HG03457 (cell line): Measurements from ENCODE around the gene GLCE.

Experiments used
- ATAC-seq: cut with Tn5 transposase; IDR thresholded peaks from one replicate; pipeline ENCODE4 v1.9.1; 2021; ENCODE audit warnings: moderate number of reproducible peaks; ENCODE audit not compliant: unreplicated experiment

GLCE gene

DNA sequence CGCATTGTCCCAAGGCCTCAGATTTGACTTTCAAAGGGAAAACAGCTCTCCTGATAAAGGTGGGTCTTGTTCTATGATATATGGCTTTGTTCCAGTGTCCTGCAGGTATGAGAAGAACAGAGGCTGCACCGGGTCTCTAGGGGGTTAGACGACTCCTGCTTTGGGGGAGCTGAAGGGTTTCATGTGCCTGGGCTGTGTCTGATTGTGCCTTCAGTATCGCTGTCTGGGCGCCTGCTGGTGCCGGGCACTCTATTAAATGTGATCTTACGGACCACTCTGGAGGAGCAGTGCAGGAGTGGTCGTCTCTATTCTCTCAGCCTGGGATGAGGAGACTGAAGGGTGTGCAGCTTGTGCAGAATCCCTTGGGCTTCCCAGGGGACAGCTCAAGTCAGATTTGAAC lies 154.3 kb downstream of the GLCE start:
- ATAC-seq: no peak

DNA sequence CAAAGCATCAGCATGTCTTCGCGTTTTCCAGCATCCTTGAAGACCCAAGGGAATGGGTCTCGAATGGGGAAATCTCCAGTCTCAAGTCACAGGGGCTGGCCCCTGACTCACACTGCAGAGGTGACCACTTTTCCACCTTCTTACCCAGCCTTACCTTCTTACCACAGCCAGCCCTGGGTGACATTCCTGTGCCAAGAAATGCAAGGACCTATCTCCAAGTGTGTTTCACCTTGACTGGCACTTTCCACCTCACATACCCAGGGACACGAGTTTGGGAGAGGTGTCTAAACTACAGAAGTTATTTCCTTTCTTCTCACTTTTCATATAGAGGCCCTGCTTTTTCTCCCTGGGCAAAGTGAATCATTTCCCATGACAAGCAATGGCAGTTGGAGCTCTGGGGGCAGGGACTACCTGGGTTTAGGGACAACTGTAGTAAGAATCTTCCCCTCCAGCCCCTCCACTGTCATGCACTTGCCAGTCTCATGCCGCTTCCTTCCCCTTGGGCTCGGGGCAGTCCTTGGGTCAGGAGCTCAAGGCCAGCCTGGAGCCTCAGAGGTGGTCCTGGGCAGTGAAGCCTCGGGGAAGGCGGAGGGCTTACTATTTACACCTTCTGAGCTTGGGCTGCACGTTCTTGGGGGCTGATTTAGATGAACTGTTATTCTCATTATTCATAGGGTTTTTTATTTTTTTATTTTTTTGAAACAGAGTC lies 155.1 kb downstream of the GLCE start:
- ATAC-seq: no peak

DNA sequence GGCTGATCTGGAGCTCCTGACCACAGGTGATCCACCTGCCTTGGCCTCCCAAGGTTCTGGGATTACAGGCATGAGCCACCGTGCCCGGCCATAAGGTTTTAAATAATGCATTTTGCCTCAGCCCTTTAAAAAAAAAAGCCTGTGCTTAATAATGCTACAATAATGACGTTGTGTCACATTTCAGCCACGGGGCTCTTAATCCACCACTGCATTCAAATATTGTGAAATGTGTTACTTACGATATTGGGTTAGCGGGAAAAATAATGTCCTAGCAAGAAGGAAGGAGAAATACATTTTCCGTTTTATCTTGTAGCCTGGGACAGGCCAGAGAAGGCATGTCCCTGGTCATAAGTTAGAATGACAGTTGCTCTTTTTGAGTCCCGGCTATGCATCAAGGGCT lies 155.9 kb downstream of the GLCE start:
- ATAC-seq: no peak

DNA sequence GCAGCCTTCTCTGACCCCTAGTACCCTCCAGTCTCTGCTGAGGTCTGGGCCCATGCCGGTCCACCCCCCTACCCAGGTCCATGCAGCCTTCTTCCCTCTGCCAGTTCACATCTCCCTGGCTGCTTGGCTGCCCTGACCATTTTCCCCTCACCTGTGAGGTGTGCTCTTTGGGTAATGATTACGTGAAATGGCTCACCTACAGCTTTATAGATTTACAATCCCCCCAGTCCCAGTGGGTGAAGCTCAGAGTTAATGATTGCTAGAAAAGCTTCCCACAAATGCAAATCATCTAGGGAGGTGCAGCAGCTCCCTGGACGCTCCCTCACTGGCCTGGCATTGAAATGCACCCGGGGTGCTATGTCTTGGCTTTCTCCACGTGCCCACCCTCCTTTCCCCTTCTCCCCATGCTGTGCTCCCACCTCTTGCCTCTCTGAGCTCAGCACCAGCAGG lies 157.0 kb downstream of the GLCE start:
- ATAC-seq: no peak

- ATAC-seq: no peak
Measured at GRCh38 chr15:69318033-69318432, 157.6 kb downstream of the GLCE start.

DNA sequence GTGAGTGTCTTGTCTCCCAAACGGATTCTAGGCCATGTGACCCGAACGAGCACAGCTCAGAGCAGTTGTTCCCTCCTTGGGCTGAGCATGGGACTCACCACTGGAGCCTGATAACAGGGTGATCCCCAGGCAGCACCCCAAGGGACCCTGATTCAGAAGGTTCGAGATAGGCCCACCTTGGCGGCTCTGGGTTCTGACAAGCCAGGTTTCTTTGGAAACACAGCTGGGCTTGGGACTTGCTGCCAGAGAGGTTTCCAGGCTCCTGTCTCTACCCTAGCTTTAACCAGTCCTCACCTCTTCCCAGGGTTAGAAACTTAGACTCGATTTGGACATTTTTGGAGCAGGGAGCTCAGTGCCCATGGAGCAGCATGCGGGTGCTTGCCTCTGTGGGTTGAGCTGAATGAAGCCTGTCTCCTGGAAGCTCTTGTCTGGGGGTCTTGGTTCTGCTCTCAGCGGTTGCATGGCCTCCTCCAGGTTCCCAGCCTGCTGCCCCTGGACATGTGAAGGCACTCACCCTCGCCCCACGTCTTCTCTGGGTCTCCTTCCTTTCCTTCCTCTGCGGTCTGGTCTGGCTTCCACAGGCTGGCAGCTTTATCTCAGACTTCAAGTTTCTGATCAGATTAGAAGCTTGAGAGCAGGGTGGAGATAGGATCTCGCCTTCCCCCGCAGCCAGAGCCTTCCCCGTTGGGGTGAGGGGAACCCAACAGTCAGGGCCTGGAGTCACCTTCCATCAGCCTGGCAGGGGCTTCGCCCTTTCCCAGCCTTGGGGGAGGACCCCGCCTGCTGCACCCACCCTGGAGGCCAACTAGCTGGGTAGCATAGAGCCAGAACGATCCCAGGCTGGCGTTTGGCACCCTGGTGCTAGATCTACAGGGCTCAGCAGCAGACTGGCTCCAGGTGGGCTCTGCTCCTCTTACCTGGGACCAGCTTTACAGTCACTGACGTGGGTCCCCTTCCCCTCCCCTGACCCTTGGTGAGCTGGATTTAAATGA lies 159.2 kb downstream of the GLCE start:
- ATAC-seq: no peak

GRCh38 chr15:69320977-69321554 lies 160.6 kb downstream of the GLCE start:
- no peak for ATAC-seq
